Mucosa of gallbladder (tissue), 1 donor: ENCODE results near the gene AFDN. TPM values are rescaled to one million over a fixed set of nuclear protein-coding genes. Genes with fewer than 3 reads are reported as not detected.
"Not testable (repeated sequence)": the region's sequence is repeated elsewhere in the genome, so short reads cannot be mapped to it uniquely, and the experiment has no call there.

Experiments
- DNase-seq: peaks from one replicate; pipeline ENCODE4 v3.0.0-alpha.2; 2020; ENCODE audit warnings: low spot score
- total RNA-seq: library from RNA; stranded (reverse); gene quantifications from one replicate; pipeline ENCODE4 v1.2.1, GENCODE V29; 2021
- donor health status: DM: no; HTN: no; CAD: no.

The AFDN gene
- total RNA-seq, 1 donor from 2014 or later: 226 TPM

DNA sequence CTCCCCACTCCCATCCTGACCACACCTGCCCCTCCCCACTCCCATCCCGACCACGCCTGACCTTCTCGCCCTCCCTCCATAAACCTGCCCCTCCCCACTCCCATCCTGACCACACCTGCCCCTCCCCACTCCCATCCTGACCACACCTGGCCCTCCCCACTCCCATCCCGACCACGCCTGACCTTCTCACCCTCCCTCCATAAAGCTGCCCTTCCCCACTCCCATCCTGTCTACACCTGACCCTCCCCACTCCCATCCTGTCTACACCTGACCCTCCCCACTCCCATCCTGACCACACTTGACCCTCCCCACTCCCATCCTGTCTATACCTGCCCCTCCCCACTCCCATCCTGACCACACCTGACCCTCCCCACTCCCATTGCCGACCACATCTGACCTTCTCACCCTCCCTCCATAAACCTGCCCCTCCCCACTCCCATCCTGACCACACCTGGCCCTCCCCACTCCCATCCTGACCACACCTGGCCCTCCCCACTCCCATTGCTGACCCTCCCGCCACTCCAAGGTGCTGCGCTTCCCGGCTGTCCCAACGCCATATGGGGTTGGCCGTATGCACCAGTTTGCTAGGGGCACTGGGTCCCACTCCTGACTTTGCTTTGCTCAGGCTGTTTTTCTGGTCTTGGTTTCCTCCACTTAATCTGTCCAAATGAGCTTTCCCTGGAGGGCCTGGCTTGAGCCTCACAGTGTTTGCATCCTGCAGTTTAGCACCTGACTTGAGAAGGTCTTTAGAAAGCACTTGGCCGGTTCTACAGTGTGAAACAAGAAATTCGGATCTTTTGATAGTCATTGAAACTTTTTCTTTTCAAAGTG, 173.7 kb downstream of the AFDN start:
- DNase-seq: no peak

DNA sequence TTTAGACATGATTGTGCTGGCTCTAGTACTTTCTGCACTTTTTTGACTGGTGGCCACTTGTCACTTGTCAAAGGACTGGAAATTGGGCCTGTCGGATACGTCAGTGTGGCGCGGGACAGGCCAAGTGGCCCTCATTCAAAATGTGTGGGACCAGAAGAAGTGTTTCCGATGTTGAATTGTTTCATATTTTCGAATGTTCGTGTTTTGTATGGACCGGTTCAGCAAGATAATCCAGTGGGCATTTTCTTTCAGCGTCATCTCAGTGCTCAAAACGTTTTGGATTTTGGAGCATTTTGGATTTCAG, 174.3 kb downstream of the AFDN start:
- DNase-seq: no peak

DNA sequence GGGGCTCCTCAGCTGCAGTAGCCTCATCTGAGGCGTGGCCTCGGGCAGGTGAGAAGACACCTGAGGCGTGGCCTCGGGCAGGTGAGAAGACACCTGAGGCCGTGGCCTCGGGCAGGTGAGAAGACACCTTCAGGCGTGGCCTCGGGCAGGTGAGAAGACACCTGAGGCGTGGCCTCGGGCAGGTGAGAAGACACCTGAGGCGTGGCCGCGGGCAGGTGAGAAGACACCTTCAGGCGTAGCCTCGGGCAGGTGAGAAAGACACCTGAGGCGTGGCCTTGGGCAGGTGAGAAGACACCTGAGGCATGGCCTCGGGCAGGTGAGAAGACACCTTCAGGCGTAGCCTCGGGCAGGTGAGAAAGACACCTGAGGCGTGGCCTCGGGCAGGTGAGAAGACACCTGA, 174.8 kb downstream of the AFDN start:
- not testable (repeated sequence) for DNase-seq

DNA sequence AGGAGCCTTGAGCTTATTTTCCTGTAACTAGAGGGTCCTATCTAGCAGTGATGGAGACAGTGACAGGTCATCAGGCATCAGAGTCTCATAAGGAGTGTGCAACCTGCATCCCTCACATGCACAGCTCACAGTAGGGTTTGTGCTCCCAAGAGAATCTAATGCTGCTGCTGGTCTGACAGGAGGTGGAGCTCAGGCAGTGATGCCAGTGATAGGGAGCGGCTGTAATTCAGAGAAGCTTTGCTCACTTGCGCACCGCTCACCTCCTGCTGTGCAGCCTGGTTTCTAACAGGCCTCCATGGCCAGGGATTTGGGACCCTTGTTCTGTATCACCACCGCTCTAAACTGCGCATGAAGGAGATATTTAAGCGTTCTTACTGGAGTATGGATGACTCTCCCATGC, 176.1 kb downstream of the AFDN start:
- no peak for DNase-seq

DNA sequence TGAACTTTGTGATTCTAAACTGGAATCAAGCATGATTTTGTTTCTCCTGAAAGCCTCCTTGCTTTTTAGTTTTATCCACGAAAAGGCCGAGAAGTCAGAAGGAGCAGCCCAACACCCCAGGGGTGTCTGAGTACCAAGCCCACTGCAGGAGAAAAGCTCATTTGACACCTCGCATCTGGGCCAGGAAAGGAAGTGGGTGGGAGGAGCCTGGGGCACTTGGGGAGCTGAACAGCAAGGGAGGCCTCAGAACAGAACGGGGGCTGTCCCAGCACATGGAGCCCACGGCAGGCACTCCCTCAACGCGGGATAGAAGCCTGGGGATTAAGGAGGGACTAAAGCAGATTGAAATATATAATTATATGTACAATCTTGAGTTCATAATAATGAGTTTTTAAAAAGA, 177.3 kb downstream of the AFDN start:
- DNase-seq: no peak

DNA sequence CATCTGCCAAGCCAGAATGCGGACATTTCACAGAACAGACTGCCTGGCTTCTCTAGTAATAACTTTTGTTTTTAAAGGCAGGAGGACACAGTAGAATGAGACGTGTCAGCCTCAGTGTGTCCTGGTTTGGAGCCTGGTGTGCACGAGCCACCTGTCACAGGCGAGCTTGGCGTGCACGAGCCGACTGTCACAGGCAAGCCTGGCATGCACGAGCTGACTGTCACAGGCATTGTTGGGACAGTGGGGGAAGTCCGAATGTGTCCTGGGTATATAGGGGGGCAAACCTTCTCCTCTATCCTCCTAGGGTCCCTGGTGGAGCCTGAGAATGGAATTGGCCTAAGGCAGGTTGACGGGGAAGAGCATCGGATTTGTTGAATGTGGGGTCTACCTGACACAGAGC, 178.2 kb downstream of the AFDN start:
- DNase-seq: no peak

DNA sequence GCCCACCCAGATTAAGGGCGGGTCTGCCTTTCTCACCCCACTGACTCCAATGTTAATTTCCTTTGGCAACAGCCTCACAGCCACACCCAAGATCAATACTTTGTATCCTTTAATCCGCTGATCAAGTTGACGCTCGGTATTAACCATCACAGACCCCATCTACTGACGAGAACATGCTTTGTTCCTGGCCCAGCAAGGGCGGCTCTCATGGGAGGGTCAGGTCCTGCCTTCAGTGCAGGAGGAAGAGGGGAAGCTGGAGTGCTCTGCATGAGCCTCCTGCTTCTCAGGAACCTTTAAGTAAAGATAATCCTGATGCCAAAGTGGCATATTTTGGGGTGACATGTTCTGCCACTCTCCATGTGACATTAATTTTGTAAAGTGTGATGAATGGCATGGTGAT, 179.1 kb downstream of the AFDN start:
- DNase-seq: no peak

DNA sequence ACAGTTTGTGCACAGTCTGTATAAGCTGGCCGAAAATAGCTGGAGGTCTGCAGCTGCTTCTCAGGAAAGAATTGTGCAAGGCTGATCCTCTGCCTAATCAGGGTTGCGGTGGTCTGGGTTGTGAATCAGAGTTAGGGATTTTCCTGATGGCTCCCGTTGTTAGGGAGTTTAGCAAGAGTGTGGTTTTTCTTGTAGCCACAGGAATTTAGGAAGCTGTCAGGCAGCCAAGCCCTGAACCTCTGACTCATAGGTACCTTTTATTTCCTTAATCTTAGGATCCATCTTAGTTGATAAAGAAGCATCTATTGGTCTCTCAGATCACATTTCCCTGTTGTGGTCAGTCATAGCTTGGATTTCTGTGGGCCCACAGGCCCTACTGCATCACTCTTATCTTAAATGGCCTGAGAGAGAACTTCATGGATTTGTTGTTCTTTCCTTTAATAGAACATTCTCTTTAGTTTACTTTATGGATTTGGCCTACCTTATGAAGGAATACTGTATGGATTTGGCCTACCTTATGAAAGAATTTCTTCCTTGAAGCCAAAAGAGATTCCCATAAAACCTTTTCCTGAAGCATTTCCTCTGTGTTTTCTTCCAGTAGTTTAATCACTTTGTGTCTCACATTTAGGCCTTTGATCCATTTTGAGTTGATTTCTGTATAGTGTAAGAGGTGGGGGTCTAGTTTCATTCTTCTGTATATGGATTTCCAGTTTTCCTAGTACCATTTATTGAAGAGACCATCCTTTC, 181.1 kb downstream of the AFDN start:
- DNase-seq: no peak

DNA sequence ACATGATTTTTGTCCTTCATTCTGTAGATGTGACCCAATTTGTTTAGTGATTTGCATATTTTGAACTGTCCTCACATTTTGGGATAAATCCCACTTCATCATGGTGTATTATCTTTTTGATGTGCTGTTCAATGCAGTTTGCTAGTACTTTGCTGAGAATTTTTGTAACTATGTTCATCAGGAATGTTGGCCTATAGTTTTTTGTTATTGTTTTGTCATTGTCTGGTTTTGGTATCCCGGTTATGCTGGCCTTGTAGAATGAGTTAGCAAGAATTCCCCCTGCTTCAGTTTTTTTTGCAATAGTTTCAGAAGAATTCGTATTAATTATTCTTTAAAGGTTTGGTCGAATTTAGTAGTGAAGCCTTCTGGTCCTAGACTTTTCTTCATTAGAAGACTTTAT, 182.6 kb downstream of the AFDN start:
- no peak for DNase-seq

DNA sequence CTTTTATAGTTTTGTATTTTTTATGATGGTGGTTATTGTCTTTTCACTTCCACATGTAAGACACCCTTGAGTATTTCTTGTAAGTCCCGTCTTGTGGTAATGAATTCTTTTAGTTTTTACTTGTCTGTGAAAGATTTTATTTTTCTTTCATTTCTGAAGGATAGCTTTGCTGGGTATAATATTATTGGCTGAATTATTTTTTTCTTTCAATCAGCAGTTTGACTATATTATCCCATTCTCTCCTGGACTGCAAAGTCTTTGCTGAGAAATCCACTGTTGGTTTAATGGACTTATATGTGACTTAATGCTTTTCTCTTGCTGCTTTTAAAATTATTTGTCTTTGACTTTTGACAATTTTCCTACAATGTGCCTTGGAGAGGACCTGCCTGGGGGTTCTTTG, 184.6 kb downstream of the AFDN start:
- no peak for DNase-seq

DNA sequence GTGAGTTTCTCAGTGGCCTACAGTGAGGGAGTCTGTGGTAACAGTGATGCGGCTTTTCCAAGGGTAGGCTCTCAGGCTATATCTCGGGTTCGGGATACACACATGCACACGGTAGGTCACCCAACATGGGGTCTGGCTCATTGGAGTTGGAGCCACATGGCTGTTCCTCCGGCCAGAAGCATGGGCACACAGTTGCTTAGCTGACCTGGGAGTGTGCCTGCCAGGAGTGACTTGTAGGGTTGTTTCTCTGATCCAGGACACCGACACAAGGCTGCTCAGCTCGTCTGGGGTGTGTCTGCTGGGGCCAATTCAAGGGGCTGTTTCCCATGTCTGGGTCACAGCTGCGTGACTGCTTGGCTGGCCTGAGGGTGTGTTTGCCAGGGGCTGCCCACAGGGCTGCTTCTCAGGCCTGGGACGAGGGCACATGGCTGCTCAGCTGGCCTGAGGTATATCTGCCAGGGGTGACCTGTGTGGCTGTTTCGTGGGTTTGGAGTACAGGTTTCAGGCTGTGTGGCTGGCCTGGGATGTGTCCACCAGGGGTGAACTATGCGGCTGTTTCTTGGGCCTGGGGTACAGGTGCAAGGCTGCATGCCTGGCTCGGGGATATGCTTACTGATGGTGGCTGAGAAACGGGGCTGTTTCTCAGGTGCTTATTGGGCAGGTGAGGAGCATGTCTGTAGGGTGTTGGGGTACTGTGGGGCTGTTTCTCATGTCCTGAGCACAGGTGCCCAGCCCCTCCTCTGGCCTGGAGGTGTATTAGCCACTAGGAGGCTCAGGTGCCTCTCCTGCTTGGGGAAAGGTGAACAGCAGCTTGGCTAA, 185.9 kb downstream of the AFDN start:
- DNase-seq: no peak

DNA sequence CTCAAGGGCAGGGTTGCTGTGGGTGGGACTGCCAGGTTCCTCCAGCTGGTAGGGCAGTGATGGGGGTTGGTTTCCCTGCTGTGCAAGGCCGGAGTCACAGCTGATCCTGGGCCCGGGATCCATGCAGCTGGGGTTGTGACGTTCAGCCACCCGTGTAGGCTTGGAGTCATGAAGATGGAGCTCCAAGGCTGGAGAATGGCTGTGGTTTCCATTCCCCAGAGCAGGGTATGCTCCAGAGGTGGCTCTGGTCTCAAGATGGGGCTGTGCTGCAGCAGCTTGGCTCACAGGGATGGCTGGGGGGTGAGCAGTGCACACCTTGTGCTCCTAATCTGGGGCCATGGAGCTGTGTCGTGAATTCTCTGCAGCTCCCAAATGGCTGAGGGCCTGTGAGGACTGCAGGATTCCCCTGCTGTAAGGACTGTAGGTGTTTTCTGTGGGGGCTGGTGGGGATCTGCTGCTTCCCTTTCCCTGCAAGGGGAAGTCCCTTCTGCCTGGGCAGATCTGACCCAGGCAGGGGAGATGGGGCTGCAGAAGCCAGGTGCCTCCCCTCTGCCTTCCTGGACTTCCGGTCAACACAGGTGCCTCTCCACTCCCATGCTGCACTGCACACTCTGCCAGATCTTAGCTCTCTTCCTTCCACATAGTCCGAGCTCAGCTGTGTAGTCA, 186.7 kb downstream of the AFDN start:
- DNase-seq: no peak

DNA sequence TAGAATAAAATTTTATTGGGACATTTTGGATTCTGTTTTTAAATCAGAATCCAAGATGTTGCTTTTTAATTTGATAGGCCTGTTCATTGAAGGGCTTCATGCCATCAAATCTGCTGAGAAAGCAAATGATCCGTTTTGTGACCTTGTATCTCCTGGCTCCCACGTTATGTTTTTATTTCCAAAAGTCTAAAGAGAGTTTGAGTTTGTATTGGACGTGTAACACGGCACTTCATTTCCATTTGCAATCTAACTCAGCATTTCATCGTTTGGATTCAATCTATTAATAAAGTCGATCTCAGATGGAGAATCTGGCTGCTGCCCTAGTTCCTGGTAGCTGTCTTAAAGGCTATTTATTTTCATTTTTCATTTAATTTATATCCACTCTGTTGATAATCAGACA, 187.7 kb downstream of the AFDN start:
- DNase-seq: no peak

DNA sequence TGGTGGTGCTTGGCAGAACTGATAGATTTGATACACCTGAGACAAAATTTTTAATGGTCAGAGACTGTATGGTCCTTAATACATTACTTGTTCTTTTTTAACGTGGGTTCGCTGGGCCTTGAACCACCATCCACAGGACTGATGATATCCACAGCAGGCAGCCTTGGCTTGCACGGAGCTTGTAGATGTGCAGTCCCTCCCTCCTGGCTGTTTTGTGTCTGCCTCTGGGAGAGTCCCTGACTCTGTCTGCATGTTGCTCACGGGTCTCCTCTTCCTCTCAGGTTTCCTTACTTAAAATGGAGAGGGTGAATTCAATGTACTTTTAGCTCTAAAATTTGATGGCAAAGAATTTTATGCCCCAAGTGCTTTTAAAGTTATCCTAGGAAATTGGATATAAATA, 188.3 kb downstream of the AFDN start:
- DNase-seq: no peak

DNA sequence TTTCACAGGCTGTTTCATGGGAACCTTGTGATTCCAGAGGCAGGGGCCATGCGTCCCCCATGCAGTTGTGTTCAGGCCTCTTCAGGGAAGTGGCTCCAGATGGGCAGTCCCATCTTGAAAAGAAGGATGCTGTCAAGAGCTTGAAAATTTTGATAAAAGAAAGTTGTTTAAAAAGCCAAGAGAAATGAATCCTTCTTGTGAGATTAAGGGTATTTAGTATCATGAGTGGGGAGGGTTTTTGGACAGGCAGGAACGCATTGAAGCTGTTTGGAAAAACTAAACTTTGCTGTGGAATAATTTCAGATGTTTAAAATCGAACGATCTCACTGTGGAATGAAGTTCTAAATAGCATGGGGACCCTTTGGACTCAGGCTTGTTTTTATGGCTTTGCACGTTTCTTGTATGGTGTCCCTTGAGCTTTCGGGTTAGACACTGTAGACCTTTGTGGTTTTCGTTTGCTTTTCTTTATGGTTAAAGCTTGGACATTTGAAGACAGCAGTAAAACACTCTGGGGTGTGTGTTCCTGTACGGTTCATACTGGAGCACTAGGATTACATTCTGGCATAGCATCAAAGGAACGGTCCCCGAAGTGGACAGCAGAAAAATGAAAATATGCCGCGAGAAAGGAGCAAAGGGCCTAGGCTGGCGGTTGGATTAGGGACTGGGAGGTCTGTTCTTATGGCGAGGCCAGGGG, 188.9 kb downstream of the AFDN start:
- no peak for DNase-seq

DNA sequence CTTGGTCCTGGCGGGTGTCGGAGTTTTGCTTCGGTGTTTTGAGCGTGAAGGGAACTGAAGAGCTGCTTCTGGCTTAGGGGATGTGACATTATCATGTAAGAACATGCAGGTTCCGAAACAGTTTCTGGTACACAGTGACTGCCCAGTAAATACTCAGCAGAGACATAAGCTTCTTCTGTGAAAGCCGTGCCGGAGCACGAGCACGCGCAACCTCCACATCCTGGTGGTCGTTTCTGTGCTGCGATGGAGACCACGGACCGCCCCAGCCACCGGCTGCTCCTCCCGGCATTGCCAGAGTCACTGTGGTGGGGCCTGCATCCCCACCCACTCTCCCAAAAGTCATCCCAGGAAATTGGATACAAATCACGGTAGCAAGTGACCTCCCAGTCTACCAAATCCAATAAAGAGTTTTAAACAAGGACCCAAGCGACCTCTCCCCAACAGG, 189.5 kb downstream of the AFDN start:
- DNase-seq: no peak

DNA sequence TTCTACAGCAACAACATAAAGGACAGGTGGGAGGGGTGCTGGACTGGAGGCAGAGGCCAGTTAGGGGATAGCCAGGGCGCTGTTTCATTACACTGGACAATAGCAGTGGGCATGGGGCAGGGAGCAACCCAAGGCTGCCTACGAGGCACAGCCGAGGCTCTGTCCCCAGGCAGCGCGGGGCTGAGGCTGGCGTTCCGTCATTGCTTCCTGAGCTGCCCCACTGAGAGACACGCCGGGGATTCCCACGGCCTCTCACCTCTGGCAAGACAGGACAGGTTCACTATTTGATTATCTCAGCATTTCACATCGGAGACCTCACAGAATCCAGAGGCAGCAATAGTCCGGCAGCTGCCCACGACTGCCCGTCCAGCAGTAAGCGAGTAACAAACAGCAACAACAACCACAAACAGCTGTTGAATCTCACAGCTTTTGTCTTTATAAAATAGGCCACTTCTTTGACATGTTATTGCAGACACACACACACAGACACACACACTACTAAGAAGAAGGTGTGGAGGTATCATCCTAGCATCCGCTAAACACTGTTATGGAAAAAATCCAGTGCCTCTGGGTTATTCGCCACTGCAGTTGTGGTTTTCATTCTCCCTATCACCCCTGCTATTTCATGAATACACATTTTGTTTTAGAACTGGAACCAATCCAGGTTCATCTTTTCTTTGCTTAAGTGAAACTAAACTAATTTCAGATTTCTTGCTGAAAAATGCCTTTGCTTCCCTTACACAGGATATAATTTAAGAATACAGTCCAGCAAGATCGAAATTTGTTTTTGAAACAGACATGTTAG, 190.2 kb downstream of the AFDN start:
- DNase-seq: peak; percentile 9

DNA sequence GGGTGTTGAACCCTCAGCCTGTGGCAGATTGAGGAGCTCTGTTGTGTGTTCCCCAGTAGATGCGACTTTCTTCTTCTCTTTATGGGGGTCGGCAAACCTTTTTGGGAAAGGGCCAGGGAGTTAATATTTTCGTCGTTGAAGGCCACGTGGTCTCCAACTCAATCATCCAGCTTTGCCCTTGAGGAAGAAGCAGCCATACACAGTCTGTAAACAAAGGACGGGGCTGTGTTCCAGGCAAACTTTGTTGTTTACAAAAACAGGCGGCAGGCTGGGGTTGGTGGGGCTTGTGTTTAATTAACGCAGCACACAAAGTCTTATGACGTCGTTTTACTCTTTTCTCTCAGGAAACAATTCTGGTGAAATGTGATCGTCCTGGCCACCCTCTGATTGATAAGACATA, 190.9 kb downstream of the AFDN start:
- DNase-seq: no peak

DNA sequence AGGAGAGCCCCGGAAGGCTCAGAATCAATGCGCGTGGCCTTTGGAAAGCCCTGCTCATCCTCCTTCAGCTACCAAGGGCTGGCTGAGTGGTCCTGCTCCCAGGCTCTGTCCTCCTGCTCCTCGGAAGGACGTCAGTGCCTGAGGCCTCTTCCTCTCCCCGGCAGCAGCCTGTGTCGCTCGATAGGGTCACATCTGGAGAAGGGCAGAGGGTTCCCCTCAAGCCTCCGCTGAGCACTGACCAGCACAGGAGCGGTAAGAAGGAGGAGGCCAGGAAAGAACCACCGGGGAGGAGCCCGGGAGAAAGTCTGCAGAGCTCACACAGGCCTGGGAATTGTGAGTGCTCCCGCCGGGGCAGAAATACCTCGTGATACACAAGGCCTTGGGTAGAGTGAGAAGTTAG, 192.0 kb downstream of the AFDN start:
- DNase-seq: no peak

DNA sequence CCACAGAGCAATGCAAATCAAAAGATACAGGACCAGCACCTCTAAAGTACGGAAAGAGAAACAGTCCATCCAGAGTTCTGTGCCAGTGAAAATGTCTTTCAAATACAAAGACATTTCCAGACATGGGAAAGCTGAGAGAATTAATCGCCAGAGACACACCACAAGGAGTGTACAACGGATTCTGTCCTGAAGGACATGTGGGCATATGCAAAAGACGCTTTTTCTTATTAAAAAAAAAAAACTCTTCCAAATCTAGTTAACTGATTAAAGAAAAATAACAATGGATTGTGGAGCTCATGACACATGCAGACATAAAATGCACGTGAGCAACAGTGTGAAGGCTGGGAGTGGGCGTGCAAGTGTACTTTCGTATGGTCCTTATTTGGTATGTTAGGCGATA, 193.5 kb downstream of the AFDN start:
- DNase-seq: no peak

DNA sequence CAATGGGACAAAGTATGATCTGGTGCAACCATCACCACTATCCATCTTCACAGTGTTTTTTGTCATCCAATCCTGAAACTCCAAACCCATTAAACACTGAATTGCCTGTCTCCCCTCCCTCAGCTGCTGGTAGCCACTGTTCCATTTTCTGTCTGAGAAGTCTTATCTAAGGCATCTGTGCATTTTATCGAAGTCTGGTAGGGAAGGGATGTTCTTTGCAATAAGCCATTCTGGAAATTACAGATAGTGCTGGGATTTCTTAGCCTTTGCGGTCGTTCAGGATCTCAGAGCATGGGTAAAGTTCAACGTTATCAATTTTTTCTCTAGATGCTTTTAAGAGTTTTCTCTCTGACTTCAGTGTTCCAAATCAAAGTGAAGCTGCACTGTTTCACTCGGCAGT, 194.9 kb downstream of the AFDN start:
- DNase-seq: no peak
